Suprapubic skin (tissue), 3 donors: ENCODE data around the gene GALNT9.

Experiments
- CTCF ChIP-seq, 2 donors: fragments of 200-600 bp in 1 of 2; fragments of 450-650 bp in 1 of 2; sonication (generic) in 1 of 2; IDR thresholded peaks; one replicate each; pipeline ENCODE4 v1.5.1; 2016 to 2019; ENCODE audit warnings: antibody characterized with exemption in 2 of 2, mild to moderate bottlenecking in 1 of 2, moderate library complexity in 1 of 2
- POLR2A ChIP-seq, 2 donors: fragments of 450-650 bp; IDR thresholded peaks; one replicate each; pipeline ENCODE4 v1.6.1; 2017; ENCODE audit warnings: antibody characterized with exemption in 2 of 2, mild to moderate bottlenecking in 2 of 2, moderate library complexity in 2 of 2

- TF ChIP-seq CTCF (IDR thresholded peaks at IDR 0.05) (no peak), POLR2A (IDR thresholded peaks at IDR 0.05) (no peak)
Measured at GRCh38 chr12:132352896-132353800, 23.8 kb upstream of the GALNT9 start.
